ENCODE data around the gene CCDC85C. TPM values are rescaled to one million over a fixed set of nuclear protein-coding genes. Genes with fewer than 3 reads are reported as not detected.

The CCDC85C gene
- total and polyA plus RNA-seq, 7 donors, result 1.8 to 21.0 (median 7.9) TPM

GRCh38 chr14:99497341-99497740 is 106.7 kb downstream of the CCDC85C start:
- intact Hi-C loops (cut with DNase I), result no loop called here
- 95 to 97% (median 95%) methylated on average over 2 of the region's 2 CpGs for WGBS, 3 donors
- Histone ChIP-seq H3K36me3 (ENCODE audit: insufficient read depth in 1 of 2, low read depth in 1 of 2) (peaks cover 14 to 100% of the 10 kb centered on the region in 2 donors), H3K4me3 (no peak overlapping the region), H3K9me3 (no peaks in the 10 kb centered on the region), H3K4me1 (no peaks in the 10 kb centered on the region), H3K27me3 (ENCODE audit: insufficient read depth in 3 of 3, low read length in 2 of 3) (no peaks in the 10 kb centered on the region), H3K27ac (no peak overlapping the region)
- DNase-seq (no peak), ATAC-seq (no peak)
- TF ChIP-seq CTCF (IDR thresholded peaks at IDR 0.05), result no peak

- H3K27ac ChIP-seq, result no peak overlapping the region
- intact Hi-C loops (cut with DNase I), result no loop called here
- 47 to 61% (median 48%) methylated on average over 2 of the region's 2 CpGs for WGBS, 3 donors
- no peaks in the 10 kb centered on the region for H3K27me3 ChIP-seq (ENCODE audit: insufficient read depth in 3 of 3, low read length in 2 of 3)
- no peak for TF ChIP-seq CTCF (IDR thresholded peaks at IDR 0.05)
- no peaks in the 10 kb centered on the region for H3K9me3 ChIP-seq
- no peak for DNase-seq
- ATAC-seq, result no peak
- H3K36me3 ChIP-seq (ENCODE audit: insufficient read depth in 1 of 2, low read depth in 1 of 2), result no peaks in the 10 kb centered on the region
- no peak overlapping the region for H3K4me3 ChIP-seq
- peaks cover 68% of the 10 kb centered on the region for H3K4me1 ChIP-seq
Observed at GRCh38 chr14:99484106-99484505, 119.9 kb downstream of the CCDC85C start.

GRCh38 chr14:99481745-99482099 is 122.3 kb downstream of the CCDC85C start:
- Histone ChIP-seq H3K27me3 (ENCODE audit: insufficient read depth in 3 of 3, low read length in 2 of 3) (no peaks in the 10 kb centered on the region), H3K4me1 (peaks cover 61% of the 10 kb centered on the region), H3K27ac (peak overlapping the region; percentile 95), H3K9me3 (no peaks in the 10 kb centered on the region), H3K36me3 (ENCODE audit: insufficient read depth in 1 of 2, low read depth in 1 of 2) (no peaks in the 10 kb centered on the region), H3K4me3 (peak overlapping the region; percentile 89)
- 0 to 1% (median 0%) methylated on average over 17 of the region's 17 CpGs for WGBS, 3 donors
- ATAC-seq (no peak), DNase-seq (no peak)
- intact Hi-C loops (cut with DNase I), result no loop called here
- no peak for TF ChIP-seq CTCF (IDR thresholded peaks at IDR 0.05)

- DNase-seq (peak; percentile 100), ATAC-seq (peak; percentile 91 to 95 (median 93))
- H3K36me3 ChIP-seq (ENCODE audit: insufficient read depth in 1 of 2, low read depth in 1 of 2), result no peaks in the 10 kb centered on the region
- no peaks in the 10 kb centered on the region for H3K27me3 ChIP-seq (ENCODE audit: insufficient read depth in 3 of 3, low read length in 2 of 3)
- no peaks in the 10 kb centered on the region for H3K9me3 ChIP-seq
- H3K4me1 ChIP-seq, result peaks cover 61% of the 10 kb centered on the region
- H3K27ac ChIP-seq, result peak within 1 kb of the TSS; percentile 95
- 0 to 1% (median 1%) methylated on average over 58 to 82 of the region's 82 CpGs for WGBS, 3 donors
- no peak for TF ChIP-seq CTCF (IDR thresholded peaks at IDR 0.05)
- intact Hi-C loops (cut with DNase I), result no loop called here
- peak within 1 kb of the TSS; percentile 89 for H3K4me3 ChIP-seq
Observed at GRCh38 chr14:99480917-99481744, 122.9 kb downstream of the CCDC85C start, which contains the start of gene CCNK. Gene CCNK (plus strand): TSS chr14:99481409. CDS start chr14:99492678, 11,269 bp downstream.
